NCI-H1105 treated with DMSO at 0.1 percent for 48 hours (cell line): ENCODE measurements around the gene DLGAP1.
"Not testable (repeated sequence)": the region's sequence is repeated elsewhere in the genome, so short reads cannot be mapped to it uniquely, and the experiment has no call there.

ENCODE experiments used
- DNase-seq: peaks from one replicate; lab custom pipeline; 2025; lab: John Stamatoyannopoulos, UW

Gene DLGAP1

GRCh38 chr18:3495691-3496430 is 959.2 kb downstream of the DLGAP1 start:
- DNase-seq = no peak

GRCh38 chr18:3494569-3494968 is 960.5 kb downstream of the DLGAP1 start:
- no peak for DNase-seq

- DNase-seq = no peak
Observed at GRCh38 chr18:3494245-3494526, 960.9 kb downstream of the DLGAP1 start.

- DNase-seq = no peak
Observed at GRCh38 chr18:3493501-3494244, 961.4 kb downstream of the DLGAP1 start.

- no peak for DNase-seq
Observed at GRCh38 chr18:3492721-3493120, 962.4 kb downstream of the DLGAP1 start.

- DNase-seq = no peak
Observed at GRCh38 chr18:3491981-3492555, 963.0 kb downstream of the DLGAP1 start.

- no peak for DNase-seq
Observed at GRCh38 chr18:3489462-3489861, 965.6 kb downstream of the DLGAP1 start.

GRCh38 chr18:3486512-3486911 is 968.6 kb downstream of the DLGAP1 start:
- no peak for DNase-seq

- DNase-seq = no peak
Observed at GRCh38 chr18:3485153-3486149, 969.7 kb downstream of the DLGAP1 start.

GRCh38 chr18:3482258-3482657 is 972.8 kb downstream of the DLGAP1 start:
- DNase-seq = no peak

GRCh38 chr18:3481696-3482210 is 973.4 kb downstream of the DLGAP1 start:
- no peak for DNase-seq

GRCh38 chr18:3480827-3481573 is 974.1 kb downstream of the DLGAP1 start:
- no peak for DNase-seq

GRCh38 chr18:3479978-3480509 is 975.1 kb downstream of the DLGAP1 start:
- no peak for DNase-seq

- no peak for DNase-seq
Observed at GRCh38 chr18:3478262-3478978, 976.7 kb downstream of the DLGAP1 start.

- DNase-seq = no peak
Observed at GRCh38 chr18:3472681-3473544, 982.2 kb downstream of the DLGAP1 start.

GRCh38 chr18:3472121-3472520 is 983.0 kb downstream of the DLGAP1 start:
- not testable (repeated sequence) for DNase-seq

- no peak for DNase-seq
Observed at GRCh38 chr18:3471141-3471648, 983.9 kb downstream of the DLGAP1 start.

- DNase-seq = no peak
Observed at GRCh38 chr18:3468833-3469232, 986.3 kb downstream of the DLGAP1 start.
